GM08714 (cell line): ENCODE data around the gene SLC22A23.

Experiments
- H3K4me3 ChIP-seq: fragments of 200-500 bp; sonication (Bioruptor generic); 2 replicates; pipeline ENCODE4 v1.5.1; 2014; ENCODE audit warnings: mild to moderate bottlenecking, low read length, inconsistent platforms
- ZNF274 ChIP-seq: IDR thresholded peaks from 2 replicates; pipeline ENCODE4 v1.6.1; 2012; ENCODE audit warnings: mild to moderate bottlenecking, low read depth, low read length

Gene SLC22A23

GRCh38 chr6:3412779-3413500 is 43.9 kb downstream of the SLC22A23 start:
- no peak overlapping the region for H3K4me3 ChIP-seq
- no peak for TF ChIP-seq ZNF274

DNA sequence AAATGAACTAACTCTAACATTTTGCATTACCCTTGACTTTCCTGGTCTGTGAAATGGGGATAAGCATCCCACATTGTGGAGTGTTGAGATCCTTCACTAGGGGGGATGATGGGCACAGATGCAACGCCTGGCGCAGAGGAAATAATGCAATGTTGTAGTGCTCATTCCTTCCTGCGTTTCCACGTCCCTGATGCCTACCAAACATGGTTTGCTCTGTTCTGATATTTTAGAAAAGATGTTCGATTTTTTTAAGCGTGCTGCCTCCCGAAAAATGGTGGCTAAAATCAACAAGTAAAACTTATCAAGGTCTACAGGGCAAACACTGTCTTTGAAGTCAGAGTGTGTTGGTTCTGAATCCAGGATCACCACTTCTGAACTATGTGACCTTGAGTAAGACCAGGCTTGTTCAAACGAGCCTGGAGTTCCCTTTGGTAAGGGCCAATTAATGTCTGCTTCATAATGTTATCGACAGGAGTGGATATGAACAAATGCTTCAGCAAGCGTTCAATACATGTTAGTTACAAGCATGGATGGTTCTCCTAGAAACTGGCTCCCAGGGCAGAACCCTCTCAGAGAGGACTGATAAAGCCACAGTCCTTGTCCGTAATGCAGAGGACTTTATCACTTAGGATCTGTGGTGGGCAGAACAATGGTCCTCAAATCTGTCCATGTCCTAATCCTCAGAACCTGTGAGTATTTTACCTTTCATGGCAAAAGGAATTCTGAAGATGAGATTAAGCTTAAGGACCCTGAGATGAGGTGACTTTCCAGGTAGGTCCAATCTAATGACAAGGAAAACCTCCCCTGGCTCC is 44.7 kb downstream of the SLC22A23 start:
- no peak overlapping the region for H3K4me3 ChIP-seq
- no peak for TF ChIP-seq ZNF274

DNA sequence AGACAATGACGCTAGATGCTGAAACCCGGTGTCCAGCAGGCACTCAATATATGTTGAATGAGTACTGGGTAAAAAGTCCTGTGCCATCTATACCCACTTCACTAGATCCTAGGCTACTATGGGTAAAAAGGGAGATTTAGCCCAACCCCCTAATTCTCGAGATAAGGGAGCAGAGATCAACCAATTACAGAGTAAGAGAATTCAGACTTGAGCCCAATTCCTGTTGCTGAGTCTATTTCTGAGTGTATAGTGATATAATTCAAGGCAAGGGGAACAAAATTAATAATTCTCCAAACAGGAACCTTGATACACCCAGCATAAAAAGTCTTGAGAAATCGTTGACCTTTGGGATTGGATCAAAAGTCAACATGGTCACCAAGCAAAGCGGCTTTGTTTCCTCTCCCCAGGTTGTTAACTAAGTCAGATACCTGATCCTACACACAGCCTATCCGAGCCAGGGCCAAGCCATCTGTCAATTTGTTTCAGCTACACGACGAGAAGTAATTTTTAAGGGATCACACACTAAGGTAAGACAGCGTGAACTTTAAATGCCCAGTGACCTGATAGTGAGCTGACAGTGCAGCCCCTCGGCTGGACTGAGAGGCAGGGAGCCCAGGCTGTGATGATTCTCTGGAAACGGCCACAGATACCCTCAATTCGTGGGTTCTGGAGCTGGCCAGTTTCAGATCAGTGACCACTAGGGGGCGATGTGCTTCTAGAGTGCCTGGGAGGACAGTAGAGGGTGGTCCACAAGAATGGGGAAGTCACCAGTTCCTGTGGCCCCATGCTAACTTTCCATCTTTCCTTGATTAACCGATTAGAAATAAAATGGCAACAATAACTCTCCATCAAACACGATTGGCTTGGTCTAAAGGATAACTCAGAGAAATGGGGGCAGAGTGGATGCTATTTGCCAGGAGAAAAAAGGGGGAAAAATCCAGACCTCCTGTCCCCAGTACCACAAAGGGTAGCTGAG is 46.2 kb downstream of the SLC22A23 start:
- no peak overlapping the region for H3K4me3 ChIP-seq
- TF ChIP-seq ZNF274, result no peak

DNA sequence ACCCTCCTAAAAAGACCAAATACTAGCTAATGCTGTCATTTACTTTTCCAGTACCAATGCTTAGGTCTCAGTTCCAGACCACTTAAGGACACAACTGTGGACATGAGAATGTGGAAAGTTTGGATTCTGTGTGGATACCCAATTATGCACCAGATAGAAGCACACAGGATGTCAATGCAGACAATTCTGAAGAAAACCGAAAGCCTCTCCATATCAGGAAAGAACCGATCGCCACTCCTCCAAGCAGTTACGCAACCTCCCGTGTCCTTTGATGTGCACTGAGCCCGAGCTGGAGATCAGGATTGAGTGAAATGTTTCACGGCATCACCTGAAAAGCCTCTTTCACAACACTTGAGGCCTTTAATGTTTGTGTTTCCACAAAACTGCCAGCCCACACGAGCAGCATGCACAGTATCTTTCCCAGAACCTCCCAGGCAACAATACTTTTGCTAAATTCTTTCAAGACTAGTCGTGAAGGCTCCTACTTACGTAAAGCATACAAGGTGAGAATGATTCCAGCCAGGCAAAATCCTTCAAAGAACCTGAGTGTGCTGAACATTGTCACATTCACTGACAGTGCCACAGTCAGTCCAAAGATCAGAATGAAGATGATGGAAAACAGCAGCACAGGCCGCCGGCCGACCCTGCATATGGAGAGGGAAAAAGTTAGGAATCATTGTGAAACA is 47.0 kb downstream of the SLC22A23 start:
- TF ChIP-seq ZNF274, result no peak
- H3K4me3 ChIP-seq, result no peak overlapping the region

GRCh38 chr6:3408665-3409064 is 48.2 kb downstream of the SLC22A23 start:
- no peak for TF ChIP-seq ZNF274
- no peak overlapping the region for H3K4me3 ChIP-seq

- no peak overlapping the region for H3K4me3 ChIP-seq
- TF ChIP-seq ZNF274, result no peak
These were observed 49.0 kb downstream of the SLC22A23 start for GRCh38 chr6:3407840-3408239.

DNA sequence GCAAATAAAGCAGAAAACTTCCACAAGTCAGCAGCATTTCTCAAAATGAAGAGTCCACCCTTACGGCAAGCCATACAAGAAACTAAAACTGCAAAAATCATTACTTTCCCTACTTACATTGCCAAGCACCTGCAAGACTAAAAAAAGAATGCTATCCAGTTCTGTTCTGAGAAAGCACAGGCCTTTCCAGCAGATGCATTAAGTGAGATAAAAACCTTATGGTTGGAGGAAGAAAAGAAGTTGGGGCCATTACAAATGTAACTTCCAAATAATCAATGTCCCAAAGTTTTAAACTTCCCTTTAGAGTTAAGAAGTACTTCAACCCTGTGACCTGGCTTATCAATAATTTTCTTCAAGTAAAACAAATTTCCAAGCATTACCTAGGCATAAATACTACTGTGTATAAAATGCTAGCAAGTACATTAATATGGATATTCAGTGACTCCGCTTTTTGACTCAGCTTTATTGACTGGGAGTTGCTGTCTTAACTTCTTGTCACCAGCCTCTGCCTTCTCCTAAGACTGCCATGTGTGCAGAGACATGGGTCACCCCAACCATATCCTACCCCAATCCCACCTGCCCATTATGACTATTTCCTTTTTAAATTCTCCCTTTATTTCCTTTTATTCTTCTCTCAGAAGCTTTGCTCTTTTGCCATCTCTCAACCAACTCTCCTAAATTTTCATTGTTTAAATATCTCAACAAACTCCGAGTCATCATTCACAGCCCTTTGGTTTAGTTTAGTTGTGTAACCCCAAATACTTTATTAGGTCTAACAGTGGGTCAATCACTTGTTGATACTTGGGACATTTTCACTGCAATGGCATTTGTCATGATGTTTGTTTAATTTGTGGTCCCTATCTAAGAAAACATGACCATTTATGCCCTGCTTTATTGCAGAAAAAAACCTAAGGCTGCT is 49.7 kb downstream of the SLC22A23 start:
- H3K4me3 ChIP-seq, result no peak overlapping the region
- no peak for TF ChIP-seq ZNF274

DNA sequence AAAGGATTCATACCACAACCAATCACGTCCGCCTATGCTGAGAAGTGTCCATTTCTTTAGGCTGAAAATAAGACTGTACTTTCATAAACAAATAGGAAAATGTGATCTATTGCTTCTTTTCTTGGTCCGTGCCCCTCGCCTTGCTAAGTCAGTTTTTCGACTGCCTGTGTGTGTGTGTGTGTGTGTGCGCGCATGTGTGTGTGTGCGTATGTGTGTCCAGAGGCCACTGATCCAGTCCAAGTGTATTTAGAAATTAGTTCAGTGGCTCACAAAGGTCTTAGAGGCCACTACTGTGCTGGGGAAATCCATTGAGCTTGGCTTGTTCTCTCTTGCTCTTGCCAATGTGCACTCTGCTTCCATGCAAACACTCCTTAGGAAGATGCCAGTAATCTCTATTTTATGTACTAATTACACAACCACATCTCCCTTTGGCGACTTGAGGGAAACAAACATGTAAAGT is 50.5 kb downstream of the SLC22A23 start:
- no peak for TF ChIP-seq ZNF274
- no peak overlapping the region for H3K4me3 ChIP-seq

DNA sequence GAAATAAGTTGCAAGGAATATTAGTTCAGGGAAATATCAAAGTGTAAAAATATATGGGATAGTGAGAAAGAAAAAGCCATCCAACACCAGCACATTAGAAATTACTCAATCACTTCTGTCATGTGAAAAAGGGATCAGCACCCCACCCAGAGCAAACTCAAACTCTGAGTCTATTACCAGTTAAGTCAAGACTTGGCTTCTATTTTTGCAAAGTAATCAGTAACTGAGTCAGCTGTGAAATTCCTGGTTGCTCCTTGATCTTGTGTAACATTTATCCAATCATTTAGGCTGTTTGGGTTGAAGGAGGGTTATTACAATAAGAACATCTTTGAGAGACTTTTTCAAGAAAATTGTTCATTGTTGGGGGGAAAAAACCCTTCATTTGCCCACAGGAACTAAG is 51.2 kb downstream of the SLC22A23 start:
- no peak for TF ChIP-seq ZNF274
- no peak overlapping the region for H3K4me3 ChIP-seq

GRCh38 chr6:3405182-3405518 is 51.7 kb downstream of the SLC22A23 start:
- no peak overlapping the region for H3K4me3 ChIP-seq
- TF ChIP-seq ZNF274, result no peak

DNA sequence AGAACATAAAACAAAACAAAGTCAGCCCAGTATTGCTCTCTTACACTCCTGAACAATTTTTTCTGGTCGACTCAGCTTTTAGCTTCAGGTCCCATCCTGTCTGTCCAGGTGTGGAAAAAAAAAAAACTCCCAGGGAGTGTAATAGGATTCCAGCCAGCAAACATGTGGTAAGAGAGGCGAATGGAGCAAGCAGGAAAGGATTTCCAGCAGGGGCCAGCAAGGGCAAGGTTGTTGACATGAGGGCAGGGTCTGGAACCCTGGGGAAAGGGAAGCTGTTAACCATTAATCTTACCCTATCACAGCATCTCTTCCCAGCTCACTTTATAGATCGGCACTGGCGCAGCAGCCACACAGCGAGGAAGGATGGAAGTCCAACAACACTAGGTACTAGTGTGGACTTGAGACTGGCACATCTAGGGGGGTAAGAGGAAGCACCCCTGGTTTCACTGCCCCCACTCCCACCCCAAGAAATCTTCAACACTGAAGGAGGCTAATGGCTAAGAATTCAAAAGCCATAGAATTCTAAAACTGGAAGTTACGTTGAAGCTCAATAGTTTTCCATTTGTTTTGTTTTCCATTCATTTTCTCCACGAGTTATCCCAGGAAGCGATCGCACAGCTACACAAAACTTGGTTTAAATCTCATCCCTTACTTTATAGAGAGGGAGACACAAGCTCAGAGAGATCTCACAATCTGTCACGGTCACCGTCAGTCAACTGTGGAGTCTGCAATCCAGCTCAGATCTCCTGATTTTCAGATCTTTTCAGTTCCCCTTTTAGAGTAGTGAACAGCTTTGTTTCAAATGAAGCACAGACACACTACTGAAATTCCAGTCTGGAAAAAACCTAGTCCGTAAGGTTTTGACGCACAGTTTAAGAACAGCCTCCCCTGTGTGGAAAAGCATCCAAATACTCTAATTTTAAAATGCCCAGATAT is 53.3 kb downstream of the SLC22A23 start:
- no peak for TF ChIP-seq ZNF274
- H3K4me3 ChIP-seq, result no peak overlapping the region
